ENCODE data around the gene NADSYN1.
"Not testable (repeated sequence)": the region's sequence is repeated elsewhere in the genome, so short reads cannot be mapped to it uniquely, and the experiment has no call there.

DNA sequence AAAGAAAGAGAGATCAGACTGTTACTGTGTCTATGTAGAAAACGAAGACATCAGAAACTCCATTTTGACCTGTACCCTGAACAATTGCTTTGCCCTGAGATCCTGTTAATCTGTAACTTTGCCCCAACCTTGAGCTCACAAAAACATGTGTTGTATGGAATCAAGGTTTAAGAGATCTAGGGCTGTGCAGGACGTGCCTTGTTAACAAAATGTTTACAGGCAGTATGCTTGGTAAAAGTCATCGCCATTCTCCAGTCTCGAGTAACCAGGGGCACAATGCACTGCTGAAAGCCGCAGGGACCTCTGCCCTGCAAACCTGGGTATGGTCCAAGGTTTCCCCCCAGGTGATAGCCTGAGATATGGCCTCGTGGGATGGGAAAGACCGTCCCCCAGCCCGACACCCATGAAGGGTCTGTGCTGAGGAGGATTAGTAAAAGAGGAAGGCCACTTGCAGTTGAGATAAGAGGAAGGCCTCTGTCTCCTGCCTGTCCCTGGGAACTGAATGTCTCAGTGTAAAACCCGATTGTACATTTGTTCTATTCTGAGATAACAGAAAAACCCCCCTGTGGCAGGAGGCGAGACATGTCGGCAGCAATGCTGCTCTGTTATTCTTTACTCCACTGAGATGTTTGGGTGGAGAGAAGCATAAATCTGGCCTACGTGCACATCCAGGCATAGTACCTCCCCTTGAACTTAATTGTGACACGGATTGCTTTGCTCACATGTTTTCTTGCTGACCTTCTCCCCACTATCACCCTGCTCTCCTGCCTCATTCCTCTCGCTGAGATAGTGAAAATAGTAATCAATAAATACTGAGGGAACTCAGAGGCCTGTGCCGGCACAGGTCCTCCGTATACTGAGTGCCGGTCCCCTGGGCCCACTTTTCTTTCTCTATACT lies 82.0 kb downstream of the NADSYN1 start:
- TF ChIP-seq, protein P1, sequence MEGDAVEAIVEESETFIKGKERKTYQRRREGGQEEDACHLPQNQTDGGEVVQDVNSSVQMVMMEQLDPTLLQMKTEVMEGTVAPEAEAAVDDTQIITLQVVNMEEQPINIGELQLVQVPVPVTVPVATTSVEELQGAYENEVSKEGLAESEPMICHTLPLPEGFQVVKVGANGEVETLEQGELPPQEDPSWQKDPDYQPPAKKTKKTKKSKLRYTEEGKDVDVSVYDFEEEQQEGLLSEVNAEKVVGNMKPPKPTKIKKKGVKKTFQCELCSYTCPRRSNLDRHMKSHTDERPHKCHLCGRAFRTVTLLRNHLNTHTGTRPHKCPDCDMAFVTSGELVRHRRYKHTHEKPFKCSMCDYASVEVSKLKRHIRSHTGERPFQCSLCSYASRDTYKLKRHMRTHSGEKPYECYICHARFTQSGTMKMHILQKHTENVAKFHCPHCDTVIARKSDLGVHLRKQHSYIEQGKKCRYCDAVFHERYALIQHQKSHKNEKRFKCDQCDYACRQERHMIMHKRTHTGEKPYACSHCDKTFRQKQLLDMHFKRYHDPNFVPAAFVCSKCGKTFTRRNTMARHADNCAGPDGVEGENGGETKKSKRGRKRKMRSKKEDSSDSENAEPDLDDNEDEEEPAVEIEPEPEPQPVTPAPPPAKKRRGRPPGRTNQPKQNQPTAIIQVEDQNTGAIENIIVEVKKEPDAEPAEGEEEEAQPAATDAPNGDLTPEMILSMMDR (IDR thresholded peaks at IDR 0.05): not testable (repeated sequence)
- not testable (repeated sequence) for TF ChIP-seq POLR2AphosphoS5 (IDR thresholded peaks at IDR 0.05)
